G401.6 (cell line): Measurements from ENCODE around the gene IPCEF1.

ENCODE experiments used
- FAIRE-seq: peaks from 2 replicates; lab custom pipeline; 2012; peaks lifted over from hg19 to GRCh38; lab: Jason Lieb, UNC

IPCEF1 gene

GRCh38 chr6:154159126-154159525, 197.5 kb downstream of the IPCEF1 start:
- no peak for FAIRE-seq

- FAIRE-seq, result no peak
Measured at GRCh38 chr6:154157706-154158105, 198.9 kb downstream of the IPCEF1 start.

GRCh38 chr6:154157082-154157481, 199.5 kb downstream of the IPCEF1 start:
- FAIRE-seq, result no peak

- no peak for FAIRE-seq
Measured at GRCh38 chr6:154156135-154156896, 200.3 kb downstream of the IPCEF1 start.

GRCh38 chr6:154154389-154154967, 202.1 kb downstream of the IPCEF1 start:
- FAIRE-seq, result peak; percentile 90

GRCh38 chr6:154143753-154144152, 212.8 kb downstream of the IPCEF1 start:
- FAIRE-seq, result no peak

GRCh38 chr6:154140743-154141142, 215.9 kb downstream of the IPCEF1 start:
- no peak for FAIRE-seq

GRCh38 chr6:154139892-154140291, 216.7 kb downstream of the IPCEF1 start:
- no peak for FAIRE-seq

- no peak for FAIRE-seq
Measured at GRCh38 chr6:154138793-154139192, 217.8 kb downstream of the IPCEF1 start.

- no peak for FAIRE-seq
Measured at GRCh38 chr6:154134471-154135147, 222.0 kb downstream of the IPCEF1 start.

- no peak for FAIRE-seq
Measured at GRCh38 chr6:154127657-154128056, 228.9 kb downstream of the IPCEF1 start.

GRCh38 chr6:154125421-154125820, 231.2 kb downstream of the IPCEF1 start:
- no peak for FAIRE-seq

- no peak for FAIRE-seq
Measured at GRCh38 chr6:154123155-154123956, 233.2 kb downstream of the IPCEF1 start.

- FAIRE-seq, result no peak
Measured at GRCh38 chr6:154122195-154122925, 234.2 kb downstream of the IPCEF1 start.

GRCh38 chr6:154117485-154117884, 239.1 kb downstream of the IPCEF1 start:
- no peak for FAIRE-seq

GRCh38 chr6:154113392-154113791, 243.2 kb downstream of the IPCEF1 start:
- no peak for FAIRE-seq

- no peak for FAIRE-seq
Measured at GRCh38 chr6:154112181-154112809, 244.3 kb downstream of the IPCEF1 start.

GRCh38 chr6:154111025-154111424, 245.6 kb downstream of the IPCEF1 start:
- FAIRE-seq, result no peak

- FAIRE-seq, result no peak
Measured at GRCh38 chr6:154106251-154106650, 250.4 kb downstream of the IPCEF1 start.
